Left ventricle myocardium inferior (tissue), 1 donor: ENCODE data around the gene MRPL42. TPM values are rescaled to one million over a fixed set of nuclear protein-coding genes. Genes with fewer than 3 reads are reported as not detected.

ENCODE experiments used
- DNase-seq: peaks from one replicate; pipeline ENCODE4 v3.0.0-alpha.2; 2020
- H3K27ac ChIP-seq: fragments of 200-600 bp; replicated peaks from 2 replicates; pipeline ENCODE4 v1.8.0; 2021
- H3K27me3 ChIP-seq: fragments of 200-600 bp; 2 replicates; pipeline ENCODE4 v1.8.0; 2021; ENCODE audit warnings: low read depth
- H3K36me3 ChIP-seq: fragments of 200-600 bp; 2 replicates; pipeline ENCODE4 v1.8.0; 2021
- H3K4me1 ChIP-seq: fragments of 200-600 bp; 2 replicates; pipeline ENCODE4 v1.8.0; 2021
- H3K4me3 ChIP-seq: fragments of 200-600 bp; 2 replicates; pipeline ENCODE4 v1.8.0; 2021; ENCODE audit warnings: mild to moderate bottlenecking, moderate library complexity
- H3K9me3 ChIP-seq: fragments of 200-600 bp; replicated peaks from 2 replicates; pipeline ENCODE4 v1.8.0; 2021
- intact Hi-C: fragments of 100-400 bp; cut with micrococcal nuclease; formaldehyde crosslinking; loops from one replicate; pipeline ENCODE4 v1.11.0; 2022
- total RNA-seq: library from RNA; stranded (reverse); fragmentation: NEBNext Ultra II Directional; extraction: Animal tissue kit (Norgen Biotek cat#: 25700); gene quantifications from one replicate; pipeline ENCODE4 v1.2.1, GENCODE V29; 2021
- TF ChIP-seq, protein P1 (sequence below): fragments of 200-600 bp; IDR thresholded peaks from 2 replicates; pipeline ENCODE4 v1.8.0; 2021; ENCODE audit warnings: antibody characterized with exemption, mild to moderate bottlenecking, borderline replicate concordance
- donor health status: DM: no; HTN: yes; CAD: no; lungs with severe emphysema.

The MRPL42 gene
- total RNA-seq, 1 donor from 2014 or later, result 47.0 TPM

DNA sequence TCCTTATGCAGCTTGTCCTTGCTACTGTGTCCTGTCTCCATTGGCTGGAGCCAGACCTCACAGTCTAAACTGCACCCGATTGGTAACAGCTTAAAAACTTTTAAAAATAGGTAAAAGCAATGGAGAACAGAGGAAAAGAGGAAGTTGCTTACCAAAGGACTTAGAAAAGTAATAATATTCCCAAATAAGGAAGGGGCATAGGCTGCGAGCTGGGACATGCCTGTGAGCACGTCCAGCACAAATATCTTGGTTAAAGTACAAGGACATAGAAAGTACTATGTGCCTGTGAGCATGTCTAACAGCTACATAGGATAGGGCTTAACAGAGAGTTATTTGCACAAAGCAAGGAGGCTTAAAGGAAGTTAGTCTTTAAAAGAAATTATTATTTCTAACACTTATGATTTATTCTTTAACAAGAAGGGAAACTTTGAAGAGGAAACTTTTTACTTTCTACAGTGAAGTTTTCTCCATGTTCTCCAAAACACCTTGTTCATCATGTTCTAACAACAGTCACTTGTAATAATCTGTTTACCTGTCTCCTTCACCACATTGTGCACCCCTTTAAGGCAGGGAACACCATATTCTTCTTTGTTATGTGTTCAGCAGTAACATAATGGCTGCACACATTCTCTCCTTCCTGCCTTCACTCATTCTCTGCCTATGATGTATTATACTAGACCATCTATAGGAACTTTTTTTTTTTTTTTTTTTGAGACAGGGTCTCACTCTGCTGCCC lies 15.7 kb upstream of the MRPL42 start:
- H3K36me3 ChIP-seq, result no peaks in the 10 kb centered on the region
- no peaks in the 10 kb centered on the region for H3K27me3 ChIP-seq
- TF ChIP-seq, protein P1, sequence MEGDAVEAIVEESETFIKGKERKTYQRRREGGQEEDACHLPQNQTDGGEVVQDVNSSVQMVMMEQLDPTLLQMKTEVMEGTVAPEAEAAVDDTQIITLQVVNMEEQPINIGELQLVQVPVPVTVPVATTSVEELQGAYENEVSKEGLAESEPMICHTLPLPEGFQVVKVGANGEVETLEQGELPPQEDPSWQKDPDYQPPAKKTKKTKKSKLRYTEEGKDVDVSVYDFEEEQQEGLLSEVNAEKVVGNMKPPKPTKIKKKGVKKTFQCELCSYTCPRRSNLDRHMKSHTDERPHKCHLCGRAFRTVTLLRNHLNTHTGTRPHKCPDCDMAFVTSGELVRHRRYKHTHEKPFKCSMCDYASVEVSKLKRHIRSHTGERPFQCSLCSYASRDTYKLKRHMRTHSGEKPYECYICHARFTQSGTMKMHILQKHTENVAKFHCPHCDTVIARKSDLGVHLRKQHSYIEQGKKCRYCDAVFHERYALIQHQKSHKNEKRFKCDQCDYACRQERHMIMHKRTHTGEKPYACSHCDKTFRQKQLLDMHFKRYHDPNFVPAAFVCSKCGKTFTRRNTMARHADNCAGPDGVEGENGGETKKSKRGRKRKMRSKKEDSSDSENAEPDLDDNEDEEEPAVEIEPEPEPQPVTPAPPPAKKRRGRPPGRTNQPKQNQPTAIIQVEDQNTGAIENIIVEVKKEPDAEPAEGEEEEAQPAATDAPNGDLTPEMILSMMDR, result no peak
- DNase-seq, result no peak
- no peaks in the 10 kb centered on the region for H3K9me3 ChIP-seq
- H3K4me3 ChIP-seq, result no peak overlapping the region
- intact Hi-C loops, result no loop called here
- no peak overlapping the region for H3K27ac ChIP-seq
- no peaks in the 10 kb centered on the region for H3K4me1 ChIP-seq

DNA sequence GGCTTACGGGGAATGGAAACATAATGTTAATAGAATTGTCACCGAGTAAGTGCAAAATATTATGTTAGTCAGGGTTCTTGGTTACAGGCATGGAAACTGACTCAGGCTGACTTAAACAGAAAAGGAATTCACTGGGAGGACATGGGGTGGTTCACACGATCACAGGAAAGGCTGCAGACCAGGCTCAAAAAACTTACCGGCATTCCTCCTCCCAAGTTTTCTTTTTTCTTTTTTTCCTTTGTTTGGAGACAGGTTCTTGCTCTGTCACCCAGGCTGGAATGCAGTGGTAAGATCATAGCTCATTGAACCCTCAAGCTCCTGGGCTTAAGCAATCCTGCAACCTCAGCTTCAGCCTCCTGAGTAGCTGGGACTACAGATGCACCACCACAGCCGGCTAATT lies 13.7 kb upstream of the MRPL42 start:
- Histone ChIP-seq H3K36me3 (no peaks in the 10 kb centered on the region), H3K4me3 (no peak overlapping the region), H3K27me3 (no peaks in the 10 kb centered on the region), H3K4me1 (no peaks in the 10 kb centered on the region), H3K27ac (no peak overlapping the region), H3K9me3 (no peaks in the 10 kb centered on the region)
- intact Hi-C loops, result no loop called here
- TF ChIP-seq, protein P1, result no peak
- DNase-seq, result no peak

DNA sequence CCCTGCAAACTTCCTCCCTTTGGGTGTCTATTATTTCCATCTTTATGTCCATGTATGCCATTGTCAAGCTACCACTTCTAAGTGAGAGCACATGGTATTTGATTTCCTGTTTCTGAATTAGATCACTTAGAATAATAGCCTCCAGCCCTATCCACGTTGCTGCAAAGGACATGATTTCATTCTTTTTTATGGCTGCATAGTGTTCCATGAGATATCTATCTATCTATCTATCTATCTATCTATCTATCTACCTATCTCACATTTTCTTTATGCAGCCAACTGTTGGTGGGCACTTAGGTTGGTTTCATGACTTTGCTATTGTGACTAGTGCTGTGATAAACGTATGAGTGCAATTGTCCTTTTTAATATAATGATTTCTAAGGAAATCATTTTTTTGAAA lies 11.2 kb upstream of the MRPL42 start:
- Histone ChIP-seq H3K27ac (no peak overlapping the region), H3K9me3 (no peaks in the 10 kb centered on the region), H3K4me1 (no peaks in the 10 kb centered on the region), H3K4me3 (no peak overlapping the region), H3K27me3 (no peaks in the 10 kb centered on the region), H3K36me3 (no peaks in the 10 kb centered on the region)
- no peak for DNase-seq
- TF ChIP-seq, protein P1, result no peak
- intact Hi-C loops, result no loop called here

DNA sequence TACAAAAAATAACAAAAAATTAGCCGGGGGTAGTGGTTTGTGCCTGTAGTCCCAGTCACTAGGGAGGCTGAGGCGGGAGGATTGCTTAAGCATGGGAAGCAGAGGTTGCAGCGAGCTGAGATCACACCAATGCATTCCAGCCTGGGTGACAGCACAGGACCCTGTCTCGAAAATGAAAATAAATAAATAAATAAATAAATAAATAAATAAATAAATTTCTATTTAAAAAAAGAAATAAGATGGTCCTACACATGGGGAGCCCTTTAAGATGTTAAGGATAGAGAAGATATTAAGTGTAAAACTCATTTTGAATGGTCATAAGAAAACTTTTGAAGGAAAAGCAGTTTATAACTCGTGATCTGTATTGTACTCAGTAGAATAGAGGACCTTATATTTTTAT lies 8.2 kb upstream of the MRPL42 start:
- intact Hi-C loops, result no loop called here
- Histone ChIP-seq H3K9me3 (no peaks in the 10 kb centered on the region), H3K36me3 (no peaks in the 10 kb centered on the region), H3K27ac (no peak overlapping the region), H3K27me3 (no peaks in the 10 kb centered on the region), H3K4me3 (no peak overlapping the region), H3K4me1 (no peaks in the 10 kb centered on the region)
- no peak for DNase-seq
- TF ChIP-seq, protein P1, result no peak

DNA sequence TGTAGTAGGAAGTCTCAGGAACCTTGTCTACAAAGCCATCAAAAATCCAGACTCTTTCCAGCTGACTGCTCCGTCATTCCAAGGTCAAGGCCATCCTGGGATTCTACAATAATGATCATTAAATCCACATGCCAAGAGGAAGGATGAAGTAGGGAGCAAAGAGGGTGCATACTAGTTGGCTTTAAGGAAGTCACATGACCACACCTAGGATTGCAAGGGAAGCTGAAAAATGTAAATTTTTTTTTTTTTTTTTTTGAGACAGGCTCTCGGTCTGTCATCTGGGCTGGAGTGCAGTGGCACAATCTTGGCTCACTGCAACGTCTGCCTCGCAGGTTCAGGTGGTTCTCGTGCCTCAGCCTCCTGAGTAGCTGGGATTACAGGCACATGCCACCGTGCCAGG lies 7.3 kb upstream of the MRPL42 start:
- intact Hi-C loops, result no loop called here
- Histone ChIP-seq H3K4me1 (no peaks in the 10 kb centered on the region), H3K4me3 (no peak overlapping the region)

More for the DNA sequence above, 7.3 kb upstream of the MRPL42 start:
- no peak for DNase-seq
- no peaks in the 10 kb centered on the region for H3K27me3 ChIP-seq
- no peaks in the 10 kb centered on the region for H3K9me3 ChIP-seq
- TF ChIP-seq, protein P1, result no peak
- H3K36me3 ChIP-seq, result no peaks in the 10 kb centered on the region
- no peak overlapping the region for H3K27ac ChIP-seq
